PFSK-1 (cell line): ENCODE data around the gene ZBTB5.

Experiments used
- POLR2AphosphoS5 ChIP-seq: IDR thresholded peaks from 2 replicates; pipeline ENCODE4 v1.6.1; 2012; ENCODE audit warnings: low read depth, mild to moderate bottlenecking, control low read depth, low read length, moderate library complexity
- TF ChIP-seq, protein P1 (sequence below), 2 experiments: IDR thresholded peaks; 2 replicates each; pipeline versions ENCODE4 v1.6.1 to v1.8.0; 2011 to 2012; ENCODE audit warnings: low read depth in 2 of 2, low read length in 2 of 2, control low read depth in 1 of 2, inconsistent platforms in 1 of 2, mild to moderate bottlenecking in 1 of 2, moderate library complexity in 1 of 2; ENCODE audit not compliant: insufficient read depth in 1 of 2

- TF ChIP-seq POLR2AphosphoS5, result no peak
- TF ChIP-seq, protein P1, sequence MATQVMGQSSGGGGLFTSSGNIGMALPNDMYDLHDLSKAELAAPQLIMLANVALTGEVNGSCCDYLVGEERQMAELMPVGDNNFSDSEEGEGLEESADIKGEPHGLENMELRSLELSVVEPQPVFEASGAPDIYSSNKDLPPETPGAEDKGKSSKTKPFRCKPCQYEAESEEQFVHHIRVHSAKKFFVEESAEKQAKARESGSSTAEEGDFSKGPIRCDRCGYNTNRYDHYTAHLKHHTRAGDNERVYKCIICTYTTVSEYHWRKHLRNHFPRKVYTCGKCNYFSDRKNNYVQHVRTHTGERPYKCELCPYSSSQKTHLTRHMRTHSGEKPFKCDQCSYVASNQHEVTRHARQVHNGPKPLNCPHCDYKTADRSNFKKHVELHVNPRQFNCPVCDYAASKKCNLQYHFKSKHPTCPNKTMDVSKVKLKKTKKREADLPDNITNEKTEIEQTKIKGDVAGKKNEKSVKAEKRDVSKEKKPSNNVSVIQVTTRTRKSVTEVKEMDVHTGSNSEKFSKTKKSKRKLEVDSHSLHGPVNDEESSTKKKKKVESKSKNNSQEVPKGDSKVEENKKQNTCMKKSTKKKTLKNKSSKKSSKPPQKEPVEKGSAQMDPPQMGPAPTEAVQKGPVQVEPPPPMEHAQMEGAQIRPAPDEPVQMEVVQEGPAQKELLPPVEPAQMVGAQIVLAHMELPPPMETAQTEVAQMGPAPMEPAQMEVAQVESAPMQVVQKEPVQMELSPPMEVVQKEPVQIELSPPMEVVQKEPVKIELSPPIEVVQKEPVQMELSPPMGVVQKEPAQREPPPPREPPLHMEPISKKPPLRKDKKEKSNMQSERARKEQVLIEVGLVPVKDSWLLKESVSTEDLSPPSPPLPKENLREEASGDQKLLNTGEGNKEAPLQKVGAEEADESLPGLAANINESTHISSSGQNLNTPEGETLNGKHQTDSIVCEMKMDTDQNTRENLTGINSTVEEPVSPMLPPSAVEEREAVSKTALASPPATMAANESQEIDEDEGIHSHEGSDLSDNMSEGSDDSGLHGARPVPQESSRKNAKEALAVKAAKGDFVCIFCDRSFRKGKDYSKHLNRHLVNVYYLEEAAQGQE (IDR thresholded peaks at IDR 0.05; ENCODE audit: insufficient read depth in 1 of 2, low read depth in 2 of 2, low read length in 2 of 2), result no peak
Measured at GRCh38 chr9:37405764-37406380, 59.4 kb downstream of the ZBTB5 start.
